ENCODE measurements around the gene LRP1-AS.

The LRP1-AS gene

GRCh38 chr12:57158665-57159064 is 11.2 kb upstream of the LRP1-AS start:
- no peak for DNase-seq

DNA sequence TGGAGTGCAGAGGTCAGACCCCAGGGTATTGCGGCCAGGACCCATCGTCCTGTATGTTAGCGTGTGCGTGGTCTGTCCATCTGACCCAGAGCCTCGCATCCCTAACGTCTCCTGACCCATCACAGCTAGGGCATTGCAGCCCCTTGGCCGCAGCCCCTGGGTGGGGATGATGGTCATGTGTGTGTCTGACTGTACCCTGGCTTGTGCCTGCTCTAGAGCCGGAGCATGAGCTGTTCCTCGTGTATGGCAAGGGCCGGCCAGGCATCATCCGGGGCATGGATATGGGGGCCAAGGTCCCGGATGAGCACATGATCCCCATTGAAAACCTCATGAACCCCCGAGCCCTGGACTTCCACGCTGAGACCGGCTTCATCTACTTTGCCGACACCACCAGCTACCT is 10.8 kb upstream of the LRP1-AS start:
- DNase-seq = no peak

DNA sequence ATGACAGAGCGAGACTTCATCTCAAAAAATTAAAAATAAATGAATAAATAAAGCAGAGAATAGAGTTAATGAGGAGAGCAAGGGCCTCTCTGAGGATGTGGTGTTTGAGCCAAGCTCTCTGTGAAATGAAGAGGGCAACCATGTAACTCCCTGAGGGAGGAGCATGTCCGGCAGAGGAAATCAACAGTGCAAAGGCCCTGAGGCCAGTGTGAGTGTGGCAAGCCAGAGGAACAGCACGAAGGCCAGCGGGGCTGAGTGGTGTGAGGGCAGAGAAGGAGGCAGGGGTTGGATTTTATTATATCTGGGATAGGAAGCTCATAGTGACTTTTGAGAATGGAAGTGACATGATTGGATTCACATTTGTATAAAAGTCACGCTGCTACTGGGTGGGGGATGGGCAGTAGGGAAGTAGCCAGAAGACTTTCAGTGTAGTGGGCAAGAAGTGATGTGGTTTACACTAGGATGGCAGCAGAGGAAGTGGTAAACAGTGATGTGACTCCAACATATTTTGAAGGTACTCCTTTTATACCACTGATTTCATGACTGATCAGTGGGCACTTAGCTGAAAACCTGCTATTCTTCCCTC is 10.3 kb upstream of the LRP1-AS start:
- no peak for DNase-seq

DNA sequence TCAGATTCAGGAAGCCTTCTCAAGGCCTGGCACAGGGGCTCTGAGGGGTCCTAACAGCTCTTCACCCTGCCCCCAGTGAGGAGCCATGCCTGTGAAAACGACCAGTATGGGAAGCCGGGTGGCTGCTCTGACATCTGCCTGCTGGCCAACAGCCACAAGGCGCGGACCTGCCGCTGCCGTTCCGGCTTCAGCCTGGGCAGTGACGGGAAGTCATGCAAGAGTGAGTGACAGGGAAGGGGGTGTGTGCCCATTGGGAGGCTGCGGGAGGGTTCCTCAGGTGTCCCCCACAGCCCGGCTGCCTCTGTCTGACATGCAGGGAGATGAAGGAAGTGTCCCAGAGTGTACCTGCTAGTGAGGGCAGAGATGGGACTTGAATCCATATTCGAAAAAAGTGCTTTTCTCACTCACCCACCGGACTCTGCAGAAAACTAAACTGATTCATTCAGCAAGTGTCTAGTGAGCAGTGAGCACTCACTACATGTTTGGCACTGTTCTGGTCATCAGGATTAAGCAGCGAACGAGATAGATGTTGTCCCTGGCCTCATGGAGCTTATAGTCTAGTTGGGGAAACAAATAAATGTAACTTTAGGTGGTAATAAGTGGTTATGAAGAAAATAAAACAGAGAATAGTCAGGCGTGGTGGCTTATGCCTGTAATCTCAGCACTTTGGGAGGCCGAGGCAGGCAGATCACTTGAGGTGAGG is 9.4 kb upstream of the LRP1-AS start:
- no peak for DNase-seq

- DNase-seq = no peak
Measured at GRCh38 chr12:57154804-57155434, 7.5 kb upstream of the LRP1-AS start.

GRCh38 chr12:57154076-57154475 is 6.7 kb upstream of the LRP1-AS start:
- DNase-seq = no peak

- DNase-seq = no peak
Measured at GRCh38 chr12:57153415-57153997, 6.1 kb upstream of the LRP1-AS start.

DNA sequence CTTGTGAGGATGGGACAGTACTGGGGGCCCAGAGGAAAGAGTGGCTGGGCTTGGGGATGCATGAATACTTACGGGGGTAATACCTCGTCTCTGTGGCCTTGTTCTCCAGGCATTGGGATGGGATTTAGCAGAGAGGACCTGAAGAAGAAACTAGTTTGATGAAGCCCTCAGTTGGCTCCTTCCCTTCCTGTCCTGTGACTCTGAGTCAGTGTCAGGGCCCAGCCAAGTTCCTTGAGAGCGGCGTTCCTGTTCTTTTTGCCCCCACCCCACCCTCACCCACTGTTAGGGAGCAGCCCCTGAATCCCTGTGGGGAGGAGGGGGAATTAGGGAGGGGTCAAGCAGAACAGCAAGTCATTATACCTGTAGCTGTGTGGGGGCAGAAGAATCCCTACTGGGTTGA is 5.2 kb upstream of the LRP1-AS start:
- no peak for DNase-seq

DNA sequence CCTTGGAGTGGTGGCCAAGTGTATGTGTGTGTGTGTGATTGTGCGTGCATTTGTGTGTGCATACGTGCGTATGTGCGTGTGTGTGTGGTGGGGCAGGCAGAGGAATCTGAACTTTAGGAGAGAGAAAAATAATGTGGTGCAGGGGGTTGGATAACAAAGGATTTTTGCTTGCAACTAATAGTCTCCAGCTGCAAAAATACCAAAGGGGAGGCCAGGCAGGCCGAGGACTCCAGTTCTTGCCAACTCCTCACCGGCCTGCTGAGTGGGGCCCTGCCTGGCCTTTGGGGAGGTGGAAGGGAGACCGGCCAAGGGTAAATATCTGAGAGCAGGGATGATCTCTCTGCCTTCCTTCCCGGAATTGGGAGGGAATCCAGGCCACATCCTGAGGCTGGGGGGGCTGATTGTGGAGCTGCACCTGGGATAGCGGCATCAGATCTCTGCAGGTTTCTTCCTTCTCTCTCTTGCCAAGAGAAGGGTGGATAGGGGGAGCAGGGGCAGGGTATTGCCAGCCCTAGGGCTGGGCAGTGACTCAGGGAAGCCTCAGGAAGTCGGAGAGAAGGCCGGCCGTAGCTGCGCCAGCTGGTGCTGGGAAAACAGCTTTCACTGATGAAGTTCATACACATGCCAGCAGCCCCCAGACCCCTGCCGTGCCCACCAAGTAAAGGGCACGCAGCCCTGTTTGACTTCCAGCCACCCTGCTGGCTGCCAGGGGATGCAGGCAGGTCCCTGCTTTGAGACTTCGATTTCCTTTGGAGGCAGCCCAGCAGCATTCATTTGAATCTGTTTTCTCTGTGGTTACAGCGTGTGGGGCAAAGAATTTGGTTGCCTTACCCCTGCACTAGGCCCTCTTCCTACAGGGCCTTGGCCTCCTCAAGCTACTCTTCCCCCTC is 4.6 kb upstream of the LRP1-AS start:
- no peak for DNase-seq

DNA sequence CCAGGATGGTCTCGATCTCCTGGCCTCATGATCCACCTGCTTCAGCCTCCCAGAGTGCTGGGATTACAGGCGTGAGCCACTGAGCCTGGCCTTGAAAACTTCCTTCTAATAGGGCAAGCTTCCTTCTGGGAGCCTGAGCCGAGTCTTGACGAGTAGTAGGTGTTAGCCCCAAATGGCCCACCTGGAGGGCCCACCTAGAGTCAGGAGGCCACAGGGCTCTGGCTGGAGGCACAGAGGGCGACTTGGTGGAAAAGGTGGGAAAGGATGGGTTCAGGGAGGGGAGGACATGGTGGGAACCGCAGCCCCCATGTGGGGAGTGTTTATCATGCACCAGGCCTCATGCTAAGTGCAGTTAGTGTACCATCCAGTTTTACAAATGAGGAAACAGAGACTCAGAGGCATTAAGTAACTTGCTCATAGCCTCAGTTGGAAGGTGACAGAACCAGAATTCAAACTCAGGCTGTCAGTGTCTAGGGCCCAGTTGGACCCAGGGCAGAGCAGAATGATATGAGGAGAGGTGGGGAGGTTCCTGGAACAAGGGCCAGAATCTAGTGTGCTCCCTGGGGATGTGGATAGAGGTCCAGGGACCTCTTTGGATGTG is 3.1 kb upstream of the LRP1-AS start:
- no peak for DNase-seq

DNA sequence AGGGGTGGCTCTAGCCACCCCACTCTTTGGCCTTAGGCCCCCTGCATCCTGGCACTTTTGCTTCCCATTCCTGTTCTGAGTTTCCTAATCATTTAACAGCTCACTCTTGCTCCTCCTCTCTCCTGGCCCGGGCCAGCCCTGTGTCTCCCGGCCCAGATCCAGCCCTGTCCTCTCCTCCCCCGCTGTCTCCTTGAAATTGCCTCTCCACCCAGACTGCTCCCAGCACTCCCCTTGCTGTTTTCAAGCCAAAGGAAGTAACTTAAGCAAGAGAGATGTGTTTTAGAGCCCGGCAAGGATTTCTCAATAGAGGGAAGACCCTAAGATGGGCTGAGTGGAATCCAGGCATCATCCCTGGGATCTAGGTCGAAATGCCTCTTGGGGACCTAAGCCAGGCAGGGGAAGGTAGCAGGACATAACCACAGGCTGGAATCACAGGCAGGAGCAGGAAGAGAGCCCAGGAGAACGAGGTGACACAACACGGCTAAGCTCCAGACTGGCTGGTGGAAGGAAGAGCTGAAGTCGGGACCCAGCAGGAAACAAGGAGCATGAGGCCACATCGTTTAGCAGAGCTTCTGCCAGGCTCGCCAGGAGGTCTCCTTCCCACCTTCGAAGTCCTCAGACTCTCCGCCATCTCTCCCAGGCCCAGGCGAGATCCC is 2.0 kb upstream of the LRP1-AS start:
- DNase-seq = no peak

DNA sequence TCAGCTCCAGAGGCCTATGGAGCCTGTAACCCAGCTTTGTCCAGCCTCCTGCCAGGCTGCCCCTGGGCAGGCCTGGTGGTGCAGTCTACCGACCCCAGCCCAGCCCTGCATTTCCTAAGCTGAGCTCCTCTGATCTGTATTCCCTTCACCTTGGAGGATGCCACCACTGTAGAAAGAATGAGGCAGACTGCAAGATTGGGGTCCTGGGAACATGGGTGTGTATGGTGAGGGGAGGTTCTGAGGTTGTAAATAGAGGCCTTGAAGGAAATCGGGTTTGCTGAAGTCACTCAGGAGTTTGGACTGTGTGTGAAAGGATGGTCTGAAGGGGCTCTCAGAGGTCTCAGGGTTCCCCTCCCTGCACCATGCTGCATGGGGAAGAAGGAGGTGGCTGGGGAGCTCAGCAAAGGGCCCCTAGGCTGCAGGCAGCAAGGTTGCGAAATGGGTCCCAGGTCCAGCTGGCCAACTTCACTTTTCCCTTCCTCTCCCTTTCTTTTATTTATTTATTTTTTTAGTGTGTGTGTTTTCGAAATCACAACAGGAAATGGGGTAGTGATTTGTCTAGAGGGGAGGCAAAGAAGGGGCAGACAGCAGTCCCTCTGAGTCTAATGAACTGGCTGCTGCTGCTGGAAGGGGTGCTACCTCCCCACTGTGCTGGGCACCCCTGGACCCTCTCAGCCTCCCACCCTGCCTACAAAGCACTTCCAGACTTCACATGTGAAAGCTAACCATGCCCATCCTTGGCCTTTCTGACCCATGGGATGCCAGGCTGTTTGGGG is 1.2 kb upstream of the LRP1-AS start:
- no peak for DNase-seq

GRCh38 chr12:57146092-57146491 is 1.3 kb downstream of the LRP1-AS start:
- no peak for DNase-seq

DNA sequence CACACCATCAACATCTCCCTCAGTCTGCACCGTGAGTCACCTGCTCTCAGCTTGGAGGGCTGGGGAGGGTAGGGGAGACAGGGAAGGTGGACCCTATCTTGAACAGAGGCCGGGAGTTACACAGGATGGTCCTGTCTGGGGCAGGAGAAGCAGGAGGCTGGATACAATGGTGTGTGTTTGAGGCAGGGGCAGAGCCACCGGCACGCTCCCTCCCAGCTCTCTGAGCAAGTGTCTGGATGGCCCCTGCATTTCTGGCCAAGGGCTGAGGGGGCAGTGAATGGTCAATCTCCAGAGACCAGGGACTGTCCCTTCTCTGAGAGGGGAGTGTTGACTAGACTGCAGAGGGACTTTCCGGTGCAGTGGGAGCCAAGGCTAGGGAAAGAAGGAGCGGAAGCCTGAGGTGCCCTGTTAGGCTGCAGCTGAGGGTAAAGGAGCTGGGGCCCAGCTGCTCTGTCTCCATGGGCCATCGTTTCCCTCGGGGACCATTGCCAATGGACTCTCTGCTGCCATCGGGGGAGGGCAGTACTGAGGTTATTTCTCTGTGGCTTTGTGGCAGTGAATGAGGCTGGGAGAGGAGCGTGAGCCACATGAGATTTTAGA is 1.9 kb downstream of the LRP1-AS start:
- DNase-seq = no peak

DNA sequence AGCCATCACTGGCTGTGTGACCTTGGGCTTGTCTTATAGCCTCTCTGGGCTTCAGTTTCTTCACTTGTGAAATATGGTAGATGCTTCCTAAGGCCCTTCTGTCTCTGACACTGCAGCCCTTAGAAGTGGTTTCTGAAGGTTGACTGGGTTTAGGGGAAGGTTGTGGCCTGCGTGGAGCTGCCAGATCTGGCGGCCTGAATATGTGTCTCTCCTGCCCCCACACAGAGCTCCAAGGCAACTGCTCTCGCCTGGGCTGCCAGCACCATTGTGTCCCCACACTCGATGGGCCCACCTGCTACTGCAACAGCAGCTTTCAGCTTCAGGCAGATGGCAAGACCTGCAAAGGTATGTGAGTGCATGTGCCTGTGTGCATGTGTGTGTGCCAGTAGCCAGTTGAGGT is 4.0 kb downstream of the LRP1-AS start:
- DNase-seq = no peak

DNA sequence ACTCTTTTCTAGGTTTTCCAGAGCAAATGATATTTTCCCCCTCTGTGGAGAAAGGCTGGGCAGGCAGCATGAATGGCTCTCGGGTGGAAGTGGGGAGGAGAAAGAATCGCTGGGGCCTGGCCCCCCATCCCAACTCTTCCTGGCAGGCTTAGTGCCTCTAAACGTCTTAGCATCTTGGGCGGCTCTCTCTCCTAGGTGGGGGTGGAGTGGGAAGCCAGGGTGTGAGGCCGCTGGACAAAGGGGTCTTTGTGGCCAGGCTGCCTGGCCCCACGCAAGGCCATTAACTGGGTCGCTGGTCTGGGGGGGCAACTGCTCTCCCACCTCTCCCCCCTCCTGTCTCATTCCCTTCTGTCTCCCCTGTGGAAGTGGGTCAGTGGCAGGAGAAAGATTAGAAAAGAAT is 4.7 kb downstream of the LRP1-AS start:
- DNase-seq = no peak

DNA sequence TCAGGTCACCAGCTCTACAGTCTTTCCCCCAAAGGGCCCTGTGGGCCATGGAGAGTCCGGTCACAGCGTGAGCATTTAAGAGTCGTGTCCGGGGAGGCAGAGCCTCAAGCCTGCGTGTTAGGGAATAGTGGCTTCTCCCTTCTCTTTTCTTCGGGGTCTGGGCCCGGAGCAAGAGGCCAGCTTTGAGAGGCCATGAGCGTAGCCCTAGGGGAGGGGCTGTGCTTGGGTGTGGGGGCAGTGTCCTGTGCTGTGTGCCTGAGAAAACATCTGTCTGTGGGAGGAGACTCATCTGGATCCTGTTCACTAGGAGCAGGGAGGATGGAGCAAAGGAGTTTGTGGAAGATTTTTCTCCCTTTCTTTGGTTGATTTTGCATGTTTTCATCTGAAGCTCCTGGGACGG is 5.3 kb downstream of the LRP1-AS start:
- DNase-seq = no peak

DNA sequence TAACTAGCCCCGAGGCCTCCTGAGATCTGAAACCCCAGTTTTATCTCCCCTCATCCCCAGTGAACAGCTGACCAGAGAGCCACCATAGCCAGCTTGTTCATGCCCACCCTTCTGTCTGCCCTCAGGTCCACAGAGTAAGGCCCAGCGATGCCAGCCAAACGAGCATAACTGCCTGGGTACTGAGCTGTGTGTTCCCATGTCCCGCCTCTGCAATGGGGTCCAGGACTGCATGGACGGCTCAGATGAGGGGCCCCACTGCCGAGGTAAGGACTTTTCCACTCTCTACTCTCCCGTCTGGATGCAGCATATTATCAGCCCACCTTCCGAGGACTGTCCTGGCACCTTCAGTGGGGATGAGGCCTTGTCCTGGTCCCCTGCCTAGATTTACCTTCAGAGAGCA is 6.2 kb downstream of the LRP1-AS start:
- no peak for DNase-seq

DNA sequence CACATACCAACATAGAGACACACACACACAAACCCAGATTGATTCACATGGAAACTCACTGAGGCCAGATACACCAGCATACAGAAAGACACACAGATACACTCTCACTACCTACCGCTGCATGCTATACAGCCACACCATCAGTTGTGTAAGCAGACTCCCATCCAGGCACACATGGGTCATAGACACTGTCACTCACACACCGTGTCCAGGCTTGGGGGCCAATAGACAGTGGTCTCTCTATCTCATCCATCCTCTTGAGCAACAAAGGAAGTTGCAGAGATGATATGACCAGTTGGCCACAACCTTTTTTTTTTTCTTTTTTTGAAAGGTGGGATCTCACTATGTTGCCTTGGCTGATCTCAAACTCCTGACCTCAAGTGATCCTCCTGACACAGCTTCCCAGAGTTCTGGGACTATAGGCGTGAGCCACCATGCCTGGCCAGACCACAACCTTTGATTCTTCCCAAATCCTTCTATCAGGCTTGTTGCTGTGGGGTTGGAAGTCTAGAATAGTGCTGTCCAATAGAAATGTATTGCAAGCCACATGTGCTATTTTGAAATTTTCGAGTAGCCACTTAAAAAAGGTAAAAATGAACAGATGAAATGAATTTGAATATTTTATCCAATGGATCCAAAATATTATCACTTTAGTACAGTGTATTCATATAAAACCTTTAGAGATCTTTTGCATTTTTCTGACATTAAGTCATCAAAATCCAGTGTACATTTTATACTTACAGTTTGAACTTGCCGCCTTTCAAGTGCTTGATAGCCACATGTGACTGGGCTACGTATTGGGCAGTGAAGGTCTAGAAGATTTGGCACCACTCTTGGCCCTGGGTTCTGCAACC is 7.4 kb downstream of the LRP1-AS start:
- no peak for DNase-seq
